A549 (cell line): Measurements from ENCODE around the gene KCND3. TPM values are rescaled to one million over a fixed set of nuclear protein-coding genes. Genes with fewer than 3 reads are reported as not detected.

Experiments used
- ATAC-seq, 2 experiments: fragments of 200-7000 bp in 1 of 2; fragments of >200 bp in 1 of 2; cut with Nextera tagmentation in 1 of 2; cut with Tn5 transposase in 1 of 2; 3 replicates each; pipeline versions ENCODE4 v1.8.0 to v1.9.1; 2018 to 2020; ENCODE audit warnings: mild to moderate bottlenecking in 1 of 2, moderate library complexity in 1 of 2
- CTCF ChIA-PET: fragments of 300-600 bp; sonication (Branson Sonifier 250); formaldehyde crosslinking; extraction: SDS; loops from one replicate; lab custom pipeline; 2021; ENCODE audit warnings: antibody characterized with exemption, inconsistent platforms; lab: Yijun Ruan, JAX
- POLR2A ChIA-PET: fragments of 350-600 bp; formaldehyde crosslinking; extraction: SDS; loops from one replicate; lab custom pipeline; 2021; ENCODE audit warnings: antibody characterized with exemption, inconsistent platforms; lab: Yijun Ruan, JAX
- DNase-seq, 2 experiments: peaks; one replicate each; pipeline versions ENCODE4 v3.0.0 to v3.0.0-alpha.2; 2011 to 2016; ENCODE audit warnings: low read depth in 1 of 2, low spot score in 1 of 2
- FAIRE-seq: peaks from 2 replicates; lab custom pipeline; 2011; peaks lifted over from hg19 to GRCh38; lab: Jason Lieb, UNC
- H3K27ac ChIP-seq, 2 experiments: fragments of >200 bp; sonication (Bioruptor Twin); formaldehyde crosslinking; 3 replicates each; pipeline ENCODE4 v1.5.1; 2016 to 2017
- H3K4me1 ChIP-seq: fragments of >200 bp; sonication (Bioruptor Twin); formaldehyde crosslinking; 3 replicates; pipeline ENCODE4 v1.6.1; 2016
- H3K4me2 ChIP-seq: fragments of >200 bp; sonication (Bioruptor Twin); formaldehyde crosslinking; 3 replicates; pipeline ENCODE4 v1.6.1; 2016
- H3K4me3 ChIP-seq: fragments of >200 bp; sonication (Bioruptor Twin); formaldehyde crosslinking; 3 replicates; pipeline ENCODE4 v1.5.1; 2016
- H3K9me3 ChIP-seq: fragments of >200 bp; sonication (Bioruptor Twin); formaldehyde crosslinking; 3 replicates; pipeline ENCODE4 v1.6.1; 2016
- BHLHE40 ChIP-seq: IDR thresholded peaks from 2 replicates; pipeline ENCODE4 v1.6.1; 2012; ENCODE audit warnings: low read depth, low read length, inconsistent platforms
- CHD2 ChIP-seq: fragments of 150-350 bp; IDR thresholded peaks from 2 replicates; pipeline ENCODE4 v1.6.1; 2014; ENCODE audit warnings: low read length; ENCODE audit not compliant: partially characterized antibody
- CHD4 ChIP-seq: fragments of 200-600 bp; sonication (generic); IDR thresholded peaks from 2 replicates; pipeline ENCODE4 v1.6.1; 2016; ENCODE audit warnings: antibody characterized with exemption, mild to moderate bottlenecking, borderline replicate concordance
- EHMT2 ChIP-seq: fragments of 200-600 bp; sonication (generic); IDR thresholded peaks from 2 replicates; pipeline ENCODE4 v1.6.1; 2016; ENCODE audit warnings: antibody characterized with exemption, low read depth, mild to moderate bottlenecking, moderate library complexity
- EP300 ChIP-seq, 2 experiments: fragments of >200 bp; sonication (Bioruptor Twin); formaldehyde crosslinking; IDR thresholded peaks; 2 replicates in 1 of 2; 3 replicates in 1 of 2; pipeline ENCODE4 v1.6.1; 2016 to 2017
- FOSB ChIP-seq: fragments of 250-450 bp; sonication (Bioruptor Pico); IDR thresholded peaks from 2 replicates; pipeline ENCODE4 v1.5.0; 2020; ENCODE audit warnings: mild to moderate bottlenecking, moderate library complexity
- FOSL2 ChIP-seq, 2 experiments: fragments of 450-650 bp in 1 of 2; fragments of >200 bp in 1 of 2; sonication (Bioruptor Twin) in 1 of 2; formaldehyde crosslinking; IDR thresholded peaks; 2 replicates each; pipeline versions ENCODE4 v1.5.0 to v1.6.1; 2016 to 2020; ENCODE audit warnings: mild to moderate bottlenecking in 1 of 2, moderate library complexity in 1 of 2
- HDAC2 ChIP-seq: fragments of 200-600 bp; sonication (generic); IDR thresholded peaks from 2 replicates; pipeline ENCODE4 v1.6.1; 2016
- HEYL ChIP-seq: fragments of 250-450 bp; sonication (Bioruptor Pico); IDR thresholded peaks from 2 replicates; pipeline ENCODE4 v1.8.0; 2021; ENCODE audit warnings: mild to moderate bottlenecking, moderate library complexity
- KDM5A ChIP-seq: fragments of 200-600 bp; sonication (generic); IDR thresholded peaks from 2 replicates; pipeline ENCODE4 v1.6.1; 2016; ENCODE audit warnings: antibody characterized with exemption, mild to moderate bottlenecking
- NPAS2 ChIP-seq: fragments of 250-450 bp; sonication (Bioruptor Pico); IDR thresholded peaks from 2 replicates; pipeline ENCODE4 v1.8.0; 2022; ENCODE audit warnings: mild to moderate bottlenecking, moderate library complexity, borderline replicate concordance
- RAD21 ChIP-seq, 2 experiments: fragments of >200 bp in 1 of 2; sonication (Bioruptor Twin) in 1 of 2; formaldehyde crosslinking in 1 of 2; IDR thresholded peaks in 1 of 2; conservative IDR thresholded peaks in 1 of 2; 2 replicates in 1 of 2; 3 replicates in 1 of 2; pipeline ENCODE4 v1.6.1; 2012 to 2018; ENCODE audit warnings: inconsistent platforms in 1 of 2
- SREBF2 ChIP-seq: fragments of 450-650 bp; IDR thresholded peaks from 2 replicates; pipeline ENCODE4 v1.6.1; 2014; ENCODE audit warnings: mild to moderate bottlenecking, moderate library complexity
- TP53 ChIP-seq: fragments of 250-450 bp; sonication (Bioruptor Pico); IDR thresholded peaks from 2 replicates; pipeline ENCODE4 v1.5.0; 2021; ENCODE audit warnings: mild to moderate bottlenecking, moderate library complexity
- ZC3H11A ChIP-seq: fragments of 450-650 bp; IDR thresholded peaks from 2 replicates; pipeline ENCODE4 v1.6.1; 2014; ENCODE audit warnings: antibody characterized with exemption, mild to moderate bottlenecking
- ZSCAN20 ChIP-seq: fragments of 250-450 bp; sonication (Bioruptor Pico); IDR thresholded peaks from 2 replicates; pipeline ENCODE4 v1.8.0; 2022; ENCODE audit warnings: mild to moderate bottlenecking, moderate library complexity
- WGBS: methylation state at CpG from one replicate; pipeline ENCODE4 v1.1.6; 2017; ENCODE audit errors: missing lambda C conversion rate; 5-methylcytosine and 5-hydroxymethylcytosine counted together
- polyA plus RNA-seq, 4 experiments: library from polyadenylated mRNA; depleted of rRNA in 3 of 4; stranded (reverse); fragments of >200 nt; fragmentation: RNase III in 1 of 4; extraction: RNeasy Plus Mini Kit Qiagen cat#74134 plus additional on column Dnase treatment in 1 of 4; gene quantifications; 2 replicates in 3 of 4; 3 replicates in 1 of 4; pipeline ENCODE4 v1.2.3, GENCODE V29; 2011 to 2017
- TF ChIP-seq, protein P1 (sequence below): IDR thresholded peaks from 2 replicates; pipeline ENCODE4 v1.6.1; 2012; ENCODE audit warnings: low read depth, borderline replicate concordance
- TF ChIP-seq, protein P2 (sequence below): fragments of 250-450 bp; sonication (Bioruptor Pico); IDR thresholded peaks from 2 replicates; pipeline ENCODE4 v1.5.0; 2021; ENCODE audit warnings: mild to moderate bottlenecking, moderate library complexity, borderline replicate concordance
- TF ChIP-seq, protein P3 (sequence below): IDR thresholded peaks from 2 replicates; pipeline ENCODE4 v1.6.1; 2012
- TF ChIP-seq, protein P4 (sequence below): IDR thresholded peaks from 2 replicates; pipeline ENCODE4 v1.6.1; 2012

KCND3 gene
- polyA plus RNA-seq, 2 of the 4 experiments (the other 2 are of a cell fraction), result not detected

DNA sequence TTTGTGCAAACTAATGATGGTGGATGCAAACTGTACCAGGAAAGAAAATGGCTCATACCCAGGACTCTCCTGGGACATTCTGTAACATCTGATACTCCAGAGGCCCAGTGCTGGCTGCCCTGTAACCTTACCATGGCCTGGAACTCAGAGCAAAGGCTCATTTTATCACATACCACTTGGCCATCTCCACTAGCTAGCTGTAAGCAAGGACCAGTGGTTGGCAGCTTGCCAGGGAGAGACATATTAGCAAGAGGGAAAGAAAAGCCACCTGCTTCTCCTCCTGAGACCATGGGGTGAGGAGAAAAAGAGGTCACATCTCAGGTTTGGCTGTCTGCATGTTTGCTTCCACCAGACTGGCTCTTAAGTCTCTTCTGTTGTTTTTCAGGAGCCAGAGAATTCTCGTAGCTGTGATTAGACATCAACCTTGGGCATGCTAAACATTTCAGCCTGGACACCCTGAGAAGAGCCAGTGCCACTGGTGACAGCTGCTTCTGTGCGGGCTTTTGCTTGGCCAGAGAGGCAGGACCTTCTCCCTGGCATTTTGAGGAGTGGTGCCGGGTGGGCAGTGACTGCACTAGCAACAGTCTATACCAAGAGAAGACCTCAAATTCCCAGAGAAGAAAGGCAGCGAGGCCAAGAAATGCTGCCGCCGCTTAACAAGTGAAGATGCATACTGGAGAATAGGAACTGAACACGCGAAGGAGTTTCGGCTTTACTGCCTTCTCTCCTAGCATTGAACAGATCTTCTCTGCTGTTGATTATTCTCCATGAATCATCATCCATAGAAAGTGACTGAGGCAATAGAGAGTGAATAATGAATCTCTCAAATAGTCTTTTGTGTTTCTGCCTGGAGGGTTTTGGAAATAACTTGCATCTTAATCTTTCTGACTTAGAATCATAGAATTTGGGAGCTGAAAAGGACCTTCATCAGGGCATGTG is 243.5 kb downstream of the KCND3 start:
- no peak overlapping the region for H3K27ac ChIP-seq
- DNase-seq (no peak), ATAC-seq (no peak), FAIRE-seq (no peak)
- TF ChIP-seq EHMT2 (no peak), ZSCAN20 (CRISPR knock-in tag) (no peak), TP53 (CRISPR knock-in tag) (no peak), SREBF2 (no peak), CHD4 (no peak), BHLHE40 (no peak), HEYL (CRISPR knock-in tag) (no peak), FOSL2 (IDR thresholded peaks at IDR 0.05) (no peak), FOSL2 (CRISPR knock-in tag; IDR thresholded peaks at IDR 0.05) (no peak), KDM5A (no peak), HDAC2 (no peak)
- TF ChIP-seq, protein P1, sequence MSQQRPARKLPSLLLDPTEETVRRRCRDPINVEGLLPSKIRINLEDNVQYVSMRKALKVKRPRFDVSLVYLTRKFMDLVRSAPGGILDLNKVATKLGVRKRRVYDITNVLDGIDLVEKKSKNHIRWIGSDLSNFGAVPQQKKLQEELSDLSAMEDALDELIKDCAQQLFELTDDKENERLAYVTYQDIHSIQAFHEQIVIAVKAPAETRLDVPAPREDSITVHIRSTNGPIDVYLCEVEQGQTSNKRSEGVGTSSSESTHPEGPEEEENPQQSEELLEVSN, result no peak
- TF ChIP-seq, protein P2, sequence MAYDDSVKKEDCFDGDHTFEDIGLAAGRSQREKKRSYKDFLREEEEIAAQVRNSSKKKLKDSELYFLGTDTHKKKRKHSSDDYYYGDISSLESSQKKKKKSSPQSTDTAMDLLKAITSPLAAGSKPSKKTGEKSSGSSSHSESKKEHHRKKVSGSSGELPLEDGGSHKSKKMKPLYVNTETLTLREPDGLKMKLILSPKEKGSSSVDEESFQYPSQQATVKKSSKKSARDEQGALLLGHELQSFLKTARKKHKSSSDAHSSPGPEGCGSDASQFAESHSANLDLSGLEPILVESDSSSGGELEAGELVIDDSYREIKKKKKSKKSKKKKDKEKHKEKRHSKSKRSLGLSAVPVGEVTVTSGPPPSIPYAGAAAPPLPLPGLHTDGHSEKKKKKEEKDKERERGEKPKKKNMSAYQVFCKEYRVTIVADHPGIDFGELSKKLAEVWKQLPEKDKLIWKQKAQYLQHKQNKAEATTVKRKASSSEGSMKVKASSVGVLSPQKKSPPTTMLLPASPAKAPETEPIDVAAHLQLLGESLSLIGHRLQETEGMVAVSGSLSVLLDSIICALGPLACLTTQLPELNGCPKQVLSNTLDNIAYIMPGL, result no peak
- CTCF ChIA-PET, result interaction anchor here (1.0 to 2.7 kb wide), 8 partner anchors 9 to 292 kb away, joined by 3 to 26 read pairs (median 9); partner anchors contain the start of gene DDX20
- H3K4me1 ChIP-seq, result no peaks in the 10 kb centered on the region
- POLR2A ChIA-PET, result no interaction called here
- 91% methylated on average over 9 of the region's 9 CpGs for WGBS
- no peaks in the 10 kb centered on the region for H3K9me3 ChIP-seq
- no peak overlapping the region for H3K4me2 ChIP-seq
- H3K4me3 ChIP-seq, result no peak overlapping the region

DNA sequence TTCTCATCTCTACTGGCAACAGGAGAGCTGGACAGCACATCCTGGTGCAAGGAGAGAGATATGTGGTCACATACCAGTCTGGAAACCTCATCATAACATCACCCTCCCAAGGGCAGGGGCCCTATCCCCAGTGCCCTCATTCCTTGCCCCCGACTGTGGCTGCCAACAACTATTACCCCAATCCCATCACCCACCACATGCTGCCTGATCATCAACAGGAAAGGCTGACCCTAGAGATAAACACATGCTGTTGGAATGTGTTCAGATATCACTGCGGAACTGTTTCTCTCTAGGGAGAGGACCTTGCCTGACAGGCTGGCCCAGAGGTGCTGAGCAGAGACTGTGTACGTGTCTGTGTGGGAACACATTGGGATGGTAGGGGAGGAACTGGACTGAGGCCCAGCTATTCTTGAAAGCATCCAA is 245.8 kb downstream of the KCND3 start:
- DNase-seq, result no peak
- POLR2A ChIA-PET, result no interaction called here
- FAIRE-seq, result no peak
- WGBS, result 70% methylated on average over 3 of the region's 3 CpGs
- Histone ChIP-seq H3K9me3 (no peaks in the 10 kb centered on the region), H3K4me1 (no peaks in the 10 kb centered on the region), H3K4me2 (no peak overlapping the region), H3K27ac (no peak overlapping the region)
- no peak for ATAC-seq
- no peak for TF ChIP-seq RAD21 (conservative IDR thresholded peaks at IDR 0.05 in 1 of 2, IDR thresholded peaks at IDR 0.05 in 1 of 2)
- no peak for TF ChIP-seq EP300 (IDR thresholded peaks at IDR 0.05)
- TF ChIP-seq, protein P3, sequence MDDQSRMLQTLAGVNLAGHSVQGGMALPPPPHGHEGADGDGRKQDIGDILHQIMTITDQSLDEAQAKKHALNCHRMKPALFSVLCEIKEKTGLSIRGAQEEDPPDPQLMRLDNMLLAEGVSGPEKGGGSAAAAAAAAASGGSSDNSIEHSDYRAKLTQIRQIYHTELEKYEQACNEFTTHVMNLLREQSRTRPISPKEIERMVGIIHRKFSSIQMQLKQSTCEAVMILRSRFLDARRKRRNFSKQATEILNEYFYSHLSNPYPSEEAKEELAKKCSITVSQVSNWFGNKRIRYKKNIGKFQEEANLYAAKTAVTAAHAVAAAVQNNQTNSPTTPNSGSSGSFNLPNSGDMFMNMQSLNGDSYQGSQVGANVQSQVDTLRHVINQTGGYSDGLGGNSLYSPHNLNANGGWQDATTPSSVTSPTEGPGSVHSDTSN, result no peak
- no peak for TF ChIP-seq TP53 (CRISPR knock-in tag)
- TF ChIP-seq, protein P4, sequence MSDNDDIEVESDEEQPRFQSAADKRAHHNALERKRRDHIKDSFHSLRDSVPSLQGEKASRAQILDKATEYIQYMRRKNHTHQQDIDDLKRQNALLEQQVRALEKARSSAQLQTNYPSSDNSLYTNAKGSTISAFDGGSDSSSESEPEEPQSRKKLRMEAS, result no peak
- no peak for TF ChIP-seq NPAS2 (CRISPR knock-in tag)
- no peak for TF ChIP-seq BHLHE40
- no peak for TF ChIP-seq CHD2
- TF ChIP-seq ZC3H11A, result no peak
- TF ChIP-seq HDAC2, result no peak
- TF ChIP-seq FOSB (CRISPR knock-in tag), result no peak
- no peak for TF ChIP-seq CHD4
- TF ChIP-seq, all 56 proteins: peak for 0
- CTCF ChIA-PET, result interaction anchor here (0.9 to 2.7 kb wide), 5 partner anchors 11 to 263 kb away, joined by 3 to 11 read pairs (median 3); no protein-coding TSS in a partner anchor
- H3K4me3 ChIP-seq, result no peak overlapping the region
